Chondrocyte (in vitro differentiated cells): Measurements from ENCODE around the gene ODAPH. TPM values are rescaled to one million over a fixed set of nuclear protein-coding genes. Genes with fewer than 3 reads are reported as not detected.

Experiments used
- DNase-seq: peaks from one replicate; pipeline ENCODE4 v3.0.0; 2021; ENCODE audit warnings: mixed read lengths, low spot score
- H3K27ac Mint-ChIP-seq: one replicate; pipeline ENCODE4 v1.8.0; 2021; ENCODE audit warnings: mild to moderate bottlenecking, moderate library complexity, mixed read lengths; ENCODE audit not compliant: unreplicated experiment
- H3K27me3 Mint-ChIP-seq: 2 replicates; pipeline ENCODE4 v1.8.0; 2021; ENCODE audit warnings: low read depth, mixed read lengths
- H3K36me3 Mint-ChIP-seq: 2 replicates; pipeline ENCODE4 v1.8.0; 2021; ENCODE audit warnings: low read depth, mixed read lengths
- H3K4me1 Mint-ChIP-seq: 2 replicates; pipeline ENCODE4 v1.8.0; 2021; ENCODE audit warnings: low read depth, mild to moderate bottlenecking, mixed read lengths
- H3K4me3 Mint-ChIP-seq: one replicate; pipeline ENCODE4 v1.8.0; 2021; ENCODE audit warnings: mild to moderate bottlenecking, moderate library complexity, mixed read lengths; ENCODE audit not compliant: unreplicated experiment
- H3K9me3 Mint-ChIP-seq: 2 replicates; pipeline ENCODE4 v1.8.0; 2021; ENCODE audit warnings: low read depth, mixed read lengths
- CTCF ChIP-seq: fragments of 200-600 bp; sonication (generic); IDR thresholded peaks from 2 replicates; pipeline ENCODE4 v1.5.0; 2021; ENCODE audit warnings: antibody characterized with exemption, mild to moderate bottlenecking, moderate library complexity
- total RNA-seq: library from RNA; stranded (reverse); gene quantifications from 3 replicates; pipeline ENCODE4 v1.2.1, GENCODE V29; 2021

The ODAPH gene
- total RNA-seq, 1 donor from 2014 or later, result not detected

- no peak for DNase-seq
- no peak for TF ChIP-seq CTCF
- no peaks in the 10 kb centered on the region for H3K9me3 Mint-ChIP-seq
- H3K27me3 Mint-ChIP-seq, result peaks cover 13% of the 10 kb centered on the region
- no peaks in the 10 kb centered on the region for H3K36me3 Mint-ChIP-seq
- peaks cover 2% of the 10 kb centered on the region for H3K4me1 Mint-ChIP-seq
- H3K27ac Mint-ChIP-seq, result no peak overlapping the region
- H3K4me3 Mint-ChIP-seq, result no peak overlapping the region
Observed at GRCh38 chr4:75566911-75567310, 11.0 kb downstream of the ODAPH start.

GRCh38 chr4:75567725-75568124 lies 11.9 kb downstream of the ODAPH start:
- Mint-ChIP-seq H3K4me1 (no peaks in the 10 kb centered on the region), H3K36me3 (no peaks in the 10 kb centered on the region), H3K4me3 (no peak overlapping the region), H3K27ac (no peak overlapping the region), H3K27me3 (peaks cover 19% of the 10 kb centered on the region), H3K9me3 (no peaks in the 10 kb centered on the region)
- no peak for DNase-seq
- no peak for TF ChIP-seq CTCF

- no peaks in the 10 kb centered on the region for H3K27me3 Mint-ChIP-seq
- H3K27ac Mint-ChIP-seq, result no peak overlapping the region
- no peak overlapping the region for H3K4me3 Mint-ChIP-seq
- no peak for TF ChIP-seq CTCF
- H3K9me3 Mint-ChIP-seq, result peaks cover 19% of the 10 kb centered on the region
- H3K36me3 Mint-ChIP-seq, result peaks cover 11% of the 10 kb centered on the region
- H3K4me1 Mint-ChIP-seq, result no peaks in the 10 kb centered on the region
- DNase-seq, result no peak
Observed at GRCh38 chr4:75584067-75584466, 28.2 kb downstream of the ODAPH start.

- H3K27me3 Mint-ChIP-seq, result no peaks in the 10 kb centered on the region
- no peak overlapping the region for H3K27ac Mint-ChIP-seq
- H3K4me3 Mint-ChIP-seq, result no peak overlapping the region
- H3K9me3 Mint-ChIP-seq, result no peaks in the 10 kb centered on the region
- DNase-seq, result no peak
- H3K4me1 Mint-ChIP-seq, result peaks cover 2% of the 10 kb centered on the region
- H3K36me3 Mint-ChIP-seq, result no peaks in the 10 kb centered on the region
- TF ChIP-seq CTCF, result no peak
Observed at GRCh38 chr4:75593393-75593792, 37.5 kb downstream of the ODAPH start.

- TF ChIP-seq CTCF, result no peak
- H3K9me3 Mint-ChIP-seq, result no peaks in the 10 kb centered on the region
Observed at GRCh38 chr4:75596061-75596460, 40.2 kb downstream of the ODAPH start.

More at GRCh38 chr4:75596061-75596460, 40.2 kb downstream of the ODAPH start:
- no peak overlapping the region for H3K27ac Mint-ChIP-seq
- H3K36me3 Mint-ChIP-seq, result peaks cover 2% of the 10 kb centered on the region
- H3K4me1 Mint-ChIP-seq, result peaks cover 5% of the 10 kb centered on the region
- no peak overlapping the region for H3K4me3 Mint-ChIP-seq
- no peaks in the 10 kb centered on the region for H3K27me3 Mint-ChIP-seq
- no peak for DNase-seq
